IMR-90 (cell line): ENCODE results near the gene BPIFB2. TPM values are rescaled to one million over a fixed set of nuclear protein-coding genes. Genes with fewer than 3 reads are reported as not detected.

Source experiments
- ATAC-seq: fragments of 200-7000 bp; cut with Tn5 transposase; 2 replicates; pipeline ENCODE4 v1.9.1; 2020; ENCODE audit warnings: low read depth, mild to moderate bottlenecking, moderate library complexity
- BruUV-seq: library from RNA; stranded (reverse); fragments of 400-500 nt; replicated peaks from 2 replicates; lab custom pipeline; 2021; lab: Mats Ljungman, UMichigan
- CTCF ChIA-PET: fragments of 300-600 bp; formaldehyde crosslinking; extraction: SDS; loops from one replicate; lab custom pipeline; 2021; ENCODE audit warnings: antibody characterized with exemption; lab: Yijun Ruan, JAX
- POLR2A ChIA-PET: fragments of 300-600 bp; sonication (Branson Sonifier 250); formaldehyde crosslinking; loops from one replicate; lab custom pipeline; 2022; ENCODE audit warnings: antibody characterized with exemption; ENCODE audit not compliant: unreplicated experiment; lab: Charles Lee
- DNase-seq: peaks from one replicate; pipeline ENCODE4 v3.0.0; 2013
- H2AFZ ChIP-seq: replicated peaks from 2 replicates; pipeline ENCODE3; 2013; ENCODE audit warnings: low read length, mild to moderate bottlenecking; ENCODE audit not compliant: poor library complexity
- H2AK5ac ChIP-seq: 2 replicates; pipeline ENCODE4 v1.6.1; 2013; ENCODE audit warnings: low read depth, low read length, inconsistent platforms
- H2AK9ac ChIP-seq: replicated peaks from 2 replicates; pipeline ENCODE3; 2013; ENCODE audit warnings: mild to moderate bottlenecking, low read depth, low read length, moderate library complexity; ENCODE audit not compliant: poor library complexity
- H2BK120ac ChIP-seq: 2 replicates; pipeline ENCODE4 v1.6.1; 2013; ENCODE audit warnings: low read depth, low read length, inconsistent platforms
- H2BK15ac ChIP-seq: 3 replicates; pipeline ENCODE4 v1.6.1; 2013; ENCODE audit warnings: low read depth, low read length, inconsistent platforms
- H2BK20ac ChIP-seq: 2 replicates; pipeline ENCODE4 v1.6.1; 2013; ENCODE audit warnings: low read depth, mild to moderate bottlenecking, inconsistent platforms, low read length, moderate library complexity
- H2BK5ac ChIP-seq: 2 replicates; pipeline ENCODE4 v1.6.1; 2013; ENCODE audit warnings: mild to moderate bottlenecking, low read depth, low read length, inconsistent platforms; ENCODE audit not compliant: poor library complexity, severe bottlenecking
- H3K14ac ChIP-seq: replicated peaks from 2 replicates; pipeline ENCODE4 v1.6.1; 2013; ENCODE audit warnings: low read depth, low read length, inconsistent platforms
- H3K18ac ChIP-seq: 2 replicates; pipeline ENCODE4 v1.6.1; 2013; ENCODE audit warnings: low read depth, low read length, control low read depth
- H3K23ac ChIP-seq: 2 replicates; pipeline ENCODE4 v1.6.1; 2013; ENCODE audit warnings: low read depth, low read length, inconsistent platforms
- H3K27ac ChIP-seq: 2 replicates; pipeline ENCODE4 v1.5.1; 2013; ENCODE audit warnings: mild to moderate bottlenecking, control low read depth, low read length; ENCODE audit not compliant: insufficient read depth
- H3K27me3 ChIP-seq: 2 replicates; pipeline ENCODE4 v1.6.1; 2013; ENCODE audit warnings: low read length; ENCODE audit not compliant: control insufficient read depth, insufficient read depth
- H3K36me3 ChIP-seq: 2 replicates; pipeline ENCODE4 v1.6.1; 2013; ENCODE audit warnings: low read length, mixed read lengths; ENCODE audit not compliant: control insufficient read depth, insufficient read depth
- H3K4ac ChIP-seq: 2 replicates; pipeline ENCODE4 v1.6.1; 2013; ENCODE audit warnings: low read depth, low read length, inconsistent platforms
- H3K4me1 ChIP-seq: 2 replicates; pipeline ENCODE4 v1.6.1; 2013; ENCODE audit warnings: low read length, mixed read lengths; ENCODE audit not compliant: control insufficient read depth, insufficient read depth
- H3K4me2 ChIP-seq: 2 replicates; pipeline ENCODE4 v1.6.1; 2013; ENCODE audit warnings: low read depth, mild to moderate bottlenecking, control low read depth, low read length, moderate library complexity
- H3K4me3 ChIP-seq: 2 replicates; pipeline ENCODE4 v1.5.1; 2013; ENCODE audit warnings: low read depth, mild to moderate bottlenecking, control low read depth, low read length, moderate library complexity; ENCODE audit not compliant: insufficient read depth
- H3K56ac ChIP-seq: 2 replicates; pipeline ENCODE4 v1.6.1; 2013; ENCODE audit warnings: low read length, inconsistent platforms; ENCODE audit not compliant: insufficient read depth; ENCODE audit errors: extremely low read depth
- H3K79me1 ChIP-seq, 2 experiments: 2 replicates each; pipeline ENCODE4 v1.6.1; 2013; ENCODE audit warnings: low read length in 2 of 2, inconsistent platforms in 1 of 2, low read depth in 1 of 2
- H3K9ac ChIP-seq: 2 replicates; pipeline ENCODE4 v1.6.1; 2013; ENCODE audit warnings: low read depth, low read length, control low read depth
- H3K9me1 ChIP-seq: 2 replicates; pipeline ENCODE4 v1.6.1; 2013; ENCODE audit warnings: low read length, inconsistent platforms; ENCODE audit not compliant: insufficient read depth
- H3K9me3 ChIP-seq: 2 replicates; pipeline ENCODE4 v1.6.1; 2013; ENCODE audit warnings: low read length; ENCODE audit not compliant: control insufficient read depth, insufficient read depth
- H4K20me1 ChIP-seq: 2 replicates; pipeline ENCODE4 v1.6.1; 2013; ENCODE audit warnings: low read length, inconsistent platforms; ENCODE audit not compliant: insufficient read depth
- H4K5ac ChIP-seq: 2 replicates; pipeline ENCODE4 v1.6.1; 2013; ENCODE audit warnings: mild to moderate bottlenecking, low read depth, low read length, control low read depth
- H4K8ac ChIP-seq, 2 experiments: 2 replicates each; pipeline ENCODE4 v1.6.1; 2013; ENCODE audit warnings: low read depth in 2 of 2, low read length in 2 of 2, control low read depth in 1 of 2, inconsistent platforms in 1 of 2
- H4K91ac ChIP-seq: 2 replicates; pipeline ENCODE4 v1.6.1; 2013; ENCODE audit warnings: low read depth, low read length, inconsistent platforms; ENCODE audit not compliant: insufficient read depth
- CHD1 ChIP-seq: IDR thresholded peaks from 2 replicates; pipeline ENCODE4 v1.6.1; 2012; ENCODE audit warnings: low read depth, low read length, improper control_type of control experiment
- FOS ChIP-seq: fragments of 150-350 bp; IDR thresholded peaks from 2 replicates; pipeline ENCODE4 v1.6.1; 2016; ENCODE audit warnings: low read depth, low read length
- MAFK ChIP-seq: IDR thresholded peaks from 2 replicates; pipeline ENCODE4 v1.6.1; 2012; ENCODE audit warnings: low read depth, low read length, improper control_type of control experiment
- MAZ ChIP-seq: IDR thresholded peaks from 2 replicates; pipeline ENCODE4 v1.6.1; 2012; ENCODE audit warnings: low read depth, mild to moderate bottlenecking, low read length, improper control_type of control experiment, moderate library complexity, borderline replicate concordance
- MXI1 ChIP-seq: IDR thresholded peaks from 2 replicates; pipeline ENCODE4 v1.6.1; 2012; ENCODE audit warnings: low read depth, mild to moderate bottlenecking, low read length, moderate library complexity, borderline replicate concordance
- NFE2L2 ChIP-seq: fragments of 150-350 bp; IDR thresholded peaks from 2 replicates; pipeline ENCODE4 v1.6.1; 2016; ENCODE audit warnings: low read depth, mild to moderate bottlenecking, low read length
- RAD21 ChIP-seq: IDR thresholded peaks from 2 replicates; pipeline ENCODE4 v1.6.1; 2012; ENCODE audit warnings: low read length, improper control_type of control experiment
- RCOR1 ChIP-seq: IDR thresholded peaks from 2 replicates; pipeline ENCODE4 v1.6.1; 2012; ENCODE audit warnings: mild to moderate bottlenecking, low read length, improper control_type of control experiment; ENCODE audit not compliant: insufficient replicate concordance
- RFX5 ChIP-seq: IDR thresholded peaks from 2 replicates; pipeline ENCODE4 v1.8.0; 2012; ENCODE audit warnings: low read depth, mild to moderate bottlenecking, low read length, moderate library complexity
- SMC3 ChIP-seq: fragments of 150-350 bp; IDR thresholded peaks from 2 replicates; pipeline ENCODE4 v1.6.1; 2016; ENCODE audit warnings: low read depth, mild to moderate bottlenecking, antibody characterized with exemption, low read length, moderate library complexity
- dilution Hi-C: fragments of 300-500 bp; cut with HindIII; formaldehyde crosslinking; loops from one replicate; pipeline ENCODE4 v1.14.3; 2018; ENCODE audit warnings: low sequenced_read_pairs; ENCODE audit not compliant: unreplicated experiment
- in situ Hi-C: fragments of 300-500 bp; cut with MboI; formaldehyde crosslinking; loops from 3 replicates; pipeline ENCODE4 v1.14.3; 2019; ENCODE audit warnings: low sequenced_read_pairs, inconsistent platforms, mixed read lengths
- intact Hi-C: fragments of 100-400 bp; cut with micrococcal nuclease; formaldehyde crosslinking; loops from 2 replicates; pipeline ENCODE4 v1.10.0; 2022
- polyA plus RNA-seq, 3 experiments: library from polyadenylated mRNA; depleted of rRNA; stranded (reverse); fragments of >200 nt; gene quantifications; 2 replicates each; pipeline ENCODE4 v1.2.3, GENCODE V29; 2012; ENCODE audit warnings: low replicate concordance in 1 of 3
- total RNA-seq: library from RNA; depleted of rRNA; stranded (reverse); fragments of >200 nt; gene quantifications from 2 replicates; pipeline ENCODE4 v1.2.3, GENCODE V29; 2012
- TF ChIP-seq, protein P1 (sequence below): conservative IDR thresholded peaks from 2 replicates; pipeline ENCODE4 v1.5.1; 2012; ENCODE audit warnings: mild to moderate bottlenecking, low read depth, low read length, improper control_type of control experiment
- TF ChIP-seq, protein P2 (sequence below): fragments of 150-350 bp; IDR thresholded peaks from 2 replicates; pipeline ENCODE4 v1.6.1; 2016; ENCODE audit warnings: low read depth, mild to moderate bottlenecking, low read length, moderate library complexity, borderline replicate concordance

Gene BPIFB2
- total and polyA plus RNA-seq, 2 of the 4 experiments (the other 2 are of a cell fraction), result not detected

DNA sequence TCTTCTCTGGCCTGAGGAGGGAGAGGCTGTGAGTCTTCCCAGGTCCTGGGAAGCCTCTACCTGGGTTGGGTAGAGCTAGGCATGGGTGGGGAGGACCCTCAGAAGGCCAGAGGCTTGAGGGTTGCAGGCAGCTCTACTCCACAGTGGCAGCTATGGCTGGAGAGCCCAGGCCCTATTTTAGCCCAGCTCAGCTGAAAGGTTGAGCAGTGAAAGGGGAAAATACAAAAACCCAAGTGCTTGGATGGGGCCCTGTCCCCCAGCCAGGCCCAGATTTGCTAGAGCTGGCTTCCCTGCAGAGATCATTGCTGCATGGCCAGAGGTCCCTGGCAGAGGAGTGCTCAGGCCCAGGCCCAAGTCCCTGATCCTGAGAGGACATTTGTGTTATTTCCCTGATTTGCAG lies 48.9 kb upstream of the BPIFB2 start:
- Histone ChIP-seq H3K4ac (no peak overlapping the region), H3K4me1 (no peaks in the 10 kb centered on the region), H2BK5ac (no peak overlapping the region), H3K56ac (no peak overlapping the region), H2AK5ac (no peak overlapping the region), H3K9me1 (no peaks in the 10 kb centered on the region), H4K91ac (no peak overlapping the region), H3K36me3 (no peaks in the 10 kb centered on the region), H2BK120ac (no peak overlapping the region), H4K8ac (no peak overlapping the region), H2BK20ac (no peak overlapping the region), H3K79me1 (no peaks in the 10 kb centered on the region), H4K5ac (no peak overlapping the region), H2AK9ac (no peak overlapping the region), H3K9me3 (peaks cover 6% of the 10 kb centered on the region), H2BK15ac (no peak overlapping the region), H4K20me1 (no peaks in the 10 kb centered on the region), H3K27ac (no peak overlapping the region), H3K27me3 (peaks cover 2% of the 10 kb centered on the region; the same call in 1 of the 2 replicates), H3K18ac (no peak overlapping the region), H3K23ac (no peak overlapping the region), H3K4me3 (no peak overlapping the region), H3K9ac (no peak overlapping the region), H3K4me2 (no peak overlapping the region), H2AFZ (no peak overlapping the region), H3K14ac (no peak overlapping the region)
- intact Hi-C loops (no loop called here), in situ Hi-C loops (no loop called here), dilution Hi-C loops (no loop called here)
- no peak for DNase-seq
- ChIA-PET CTCF (no interaction called here), POLR2A (no interaction called here)
- TF ChIP-seq RFX5 (no peak), RCOR1 (no peak), NFE2L2 (no peak), SMC3 (no peak), MXI1 (no peak), RAD21 (no peak), FOS (no peak), CHD1 (no peak), MAZ (no peak), MAFK (no peak)
- TF ChIP-seq, protein P1, sequence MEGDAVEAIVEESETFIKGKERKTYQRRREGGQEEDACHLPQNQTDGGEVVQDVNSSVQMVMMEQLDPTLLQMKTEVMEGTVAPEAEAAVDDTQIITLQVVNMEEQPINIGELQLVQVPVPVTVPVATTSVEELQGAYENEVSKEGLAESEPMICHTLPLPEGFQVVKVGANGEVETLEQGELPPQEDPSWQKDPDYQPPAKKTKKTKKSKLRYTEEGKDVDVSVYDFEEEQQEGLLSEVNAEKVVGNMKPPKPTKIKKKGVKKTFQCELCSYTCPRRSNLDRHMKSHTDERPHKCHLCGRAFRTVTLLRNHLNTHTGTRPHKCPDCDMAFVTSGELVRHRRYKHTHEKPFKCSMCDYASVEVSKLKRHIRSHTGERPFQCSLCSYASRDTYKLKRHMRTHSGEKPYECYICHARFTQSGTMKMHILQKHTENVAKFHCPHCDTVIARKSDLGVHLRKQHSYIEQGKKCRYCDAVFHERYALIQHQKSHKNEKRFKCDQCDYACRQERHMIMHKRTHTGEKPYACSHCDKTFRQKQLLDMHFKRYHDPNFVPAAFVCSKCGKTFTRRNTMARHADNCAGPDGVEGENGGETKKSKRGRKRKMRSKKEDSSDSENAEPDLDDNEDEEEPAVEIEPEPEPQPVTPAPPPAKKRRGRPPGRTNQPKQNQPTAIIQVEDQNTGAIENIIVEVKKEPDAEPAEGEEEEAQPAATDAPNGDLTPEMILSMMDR, result no peak
- TF ChIP-seq, protein P2, sequence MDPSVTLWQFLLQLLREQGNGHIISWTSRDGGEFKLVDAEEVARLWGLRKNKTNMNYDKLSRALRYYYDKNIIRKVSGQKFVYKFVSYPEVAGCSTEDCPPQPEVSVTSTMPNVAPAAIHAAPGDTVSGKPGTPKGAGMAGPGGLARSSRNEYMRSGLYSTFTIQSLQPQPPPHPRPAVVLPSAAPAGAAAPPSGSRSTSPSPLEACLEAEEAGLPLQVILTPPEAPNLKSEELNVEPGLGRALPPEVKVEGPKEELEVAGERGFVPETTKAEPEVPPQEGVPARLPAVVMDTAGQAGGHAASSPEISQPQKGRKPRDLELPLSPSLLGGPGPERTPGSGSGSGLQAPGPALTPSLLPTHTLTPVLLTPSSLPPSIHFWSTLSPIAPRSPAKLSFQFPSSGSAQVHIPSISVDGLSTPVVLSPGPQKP, result no peak
- ATAC-seq, result no peak
- BruUV-seq, result no TSS peak
